B cell (primary cell): ENCODE measurements around the gene KCNIP1. TPM values are rescaled to one million over a fixed set of nuclear protein-coding genes. Genes with fewer than 3 reads are reported as not detected.

Experiments used
- ATAC-seq: fragments of 200-7000 bp; cut with Tn5 transposase; one replicate; pipeline ENCODE4 v1.10.0; 2021; ENCODE audit warnings: low read depth, mild to moderate bottlenecking, moderate number of reproducible peaks, moderate library complexity
- CTCF ChIA-PET: fragments of 350-600 bp; sonication (Branson Sonifier 250); formaldehyde crosslinking; loops from one replicate; lab custom pipeline; 2021; ENCODE audit warnings: antibody characterized with exemption, inconsistent platforms; lab: Charles Lee
- POLR2A ChIA-PET: fragments of 350-600 bp; sonication (Branson Sonifier 250); formaldehyde crosslinking; loops from one replicate; lab custom pipeline; 2021; ENCODE audit warnings: antibody characterized with exemption; lab: Charles Lee
- DNase-seq: peaks from one replicate; pipeline ENCODE4 v3.0.0; 2013
- H2AFZ ChIP-seq: 2 replicates; pipeline ENCODE4 v1.6.1; 2012; ENCODE audit warnings: mild to moderate bottlenecking, low read depth, low read length; ENCODE audit not compliant: insufficient read depth, poor library complexity, severe bottlenecking
- H3K27ac ChIP-seq, 2 donors: 1 replicate in 1 of 2; 2 replicates in 1 of 2; pipeline ENCODE4 v1.5.1; 2012 to 2013; ENCODE audit warnings: low read length in 2 of 2, mild to moderate bottlenecking in 2 of 2, moderate library complexity in 1 of 2
- H3K27me3 ChIP-seq, 4 experiments: fragments of 200-600 bp in 1 of 4; sonication (generic) in 1 of 4; replicated peaks in 1 of 4; 1 replicate in 2 of 4; 2 replicates in 2 of 4; pipeline versions ENCODE4 v1.6.1 to v1.7.0; 2013 to 2016; ENCODE audit warnings: low read length in 3 of 4, mild to moderate bottlenecking in 2 of 4, mixed read lengths in 1 of 4, moderate library complexity in 1 of 4; ENCODE audit not compliant: insufficient read depth in 4 of 4, control insufficient read depth in 3 of 4; ENCODE audit errors: control extremely low read depth in 1 of 4
- H3K36me3 ChIP-seq, 2 experiments: replicated peaks in 1 of 2; 1 replicate in 1 of 2; 2 replicates in 1 of 2; pipeline versions ENCODE4 v1.6.1 to v1.7.1; 2013; ENCODE audit warnings: low read length in 1 of 2; ENCODE audit not compliant: insufficient read depth in 2 of 2, control insufficient read depth in 1 of 2; ENCODE audit errors: control extremely low read depth in 1 of 2, extremely low read depth in 1 of 2
- H3K4me1 ChIP-seq, 2 donors: fragments of 200-600 bp in 1 of 2; sonication (generic) in 1 of 2; 1 replicate in 1 of 2; 2 replicates in 1 of 2; pipeline versions ENCODE4 v1.5.1 to v1.6.1; 2013 to 2017; ENCODE audit warnings: low read length in 2 of 2; ENCODE audit not compliant: control insufficient read depth in 2 of 2, insufficient read depth in 2 of 2
- H3K4me2 ChIP-seq: replicated peaks from 2 replicates; pipeline ENCODE3; 2012; ENCODE audit warnings: mild to moderate bottlenecking, low read depth, low read length; ENCODE audit not compliant: poor library complexity, severe bottlenecking
- H3K4me3 ChIP-seq, 5 experiments: fragments of 200-600 bp in 1 of 5; sonication (generic) in 1 of 5; 1 replicate in 3 of 5; 2 replicates in 2 of 5; pipeline versions ENCODE4 v1.5.1 to v1.7.0; 2011 to 2016; ENCODE audit warnings: low read length in 4 of 5, mild to moderate bottlenecking in 4 of 5, low read depth in 2 of 5, control low read depth in 1 of 5, moderate library complexity in 1 of 5; ENCODE audit not compliant: insufficient read depth in 1 of 5; ENCODE audit errors: control extremely low read depth in 1 of 5, extremely low read depth in 1 of 5
- H3K79me2 ChIP-seq: fragments of 200-600 bp; sonication (generic); one replicate; pipeline ENCODE4 v1.6.0; 2016; ENCODE audit warnings: low read length; ENCODE audit not compliant: control insufficient read depth, insufficient read depth
- H3K9ac ChIP-seq: fragments of 200-600 bp; sonication (generic); 2 replicates; pipeline ENCODE4 v1.6.1; 2017; ENCODE audit warnings: mild to moderate bottlenecking, low read length, moderate library complexity
- H3K9me3 ChIP-seq, 3 donors: one replicate each; pipeline versions ENCODE4 v1.6.1 to v1.7.1; 2013; ENCODE audit warnings: low read length in 2 of 3; ENCODE audit not compliant: control insufficient read depth in 2 of 3, insufficient read depth in 1 of 3; ENCODE audit errors: control extremely low read depth in 1 of 3
- H4K20me1 ChIP-seq: 2 replicates; pipeline ENCODE4 v1.6.0; 2012; ENCODE audit warnings: mild to moderate bottlenecking, low read length; ENCODE audit not compliant: insufficient read depth, control insufficient read depth, poor library complexity, severe bottlenecking
- H3K27ac Mint-ChIP-seq: one replicate; pipeline ENCODE4 v1.8.0; 2021; ENCODE audit warnings: mixed read lengths
- H3K27me3 Mint-ChIP-seq: one replicate; pipeline ENCODE4 v1.8.0; 2021; ENCODE audit warnings: mixed read lengths
- H3K4me1 Mint-ChIP-seq: one replicate; pipeline ENCODE4 v1.8.0; 2021; ENCODE audit warnings: mixed read lengths
- H3K4me3 Mint-ChIP-seq: one replicate; pipeline ENCODE4 v1.8.0; 2021; ENCODE audit warnings: mixed read lengths
- H3K9me3 Mint-ChIP-seq: one replicate; pipeline ENCODE4 v1.8.0; 2022; ENCODE audit warnings: mixed read lengths; ENCODE audit not compliant: insufficient read depth
- CTCF ChIP-seq: fragments of 200-600 bp; IDR thresholded peaks from one replicate; pipeline ENCODE4 v1.8.0; 2022; ENCODE audit warnings: antibody characterized with exemption, mild to moderate bottlenecking
- EZH2 ChIP-seq: IDR thresholded peaks from 2 replicates; pipeline ENCODE4 v1.6.1; 2012; ENCODE audit warnings: borderline replicate concordance, low read depth, mild to moderate bottlenecking, moderate library complexity, low read length; ENCODE audit not compliant: insufficient read depth, poor library complexity, severe bottlenecking
- WGBS: methylation state at CpG from one replicate; pipeline ENCODE4 v1.1.5; 2013; ENCODE audit warnings: missing lambda C conversion rate; ENCODE audit not compliant: insufficient coverage; 5-methylcytosine and 5-hydroxymethylcytosine counted together
- intact Hi-C: fragments of 100-400 bp; cut with micrococcal nuclease; formaldehyde crosslinking; loops from one replicate; pipeline ENCODE4 v1.10.0; 2022
- polyA plus RNA-seq: library from polyadenylated mRNA; depleted of rRNA; stranded (reverse); fragments of >200 nt; gene quantifications from 2 replicates; pipeline ENCODE4 v1.2.3, GENCODE V29; 2012
- total RNA-seq, 2 donors: library from RNA; stranded (reverse); fragments of 120-200 nt in 1 of 2; gene quantifications; 1 replicate in 1 of 2; 2 replicates in 1 of 2; pipeline versions ENCODE4 v1.2.3 to v1.2.4, GENCODE V29; 2013 to 2022

KCNIP1 gene
- total and polyA plus RNA-seq, 2 donors (not counting 1 experiment from before 2014, with no cell fraction given) = not detected

- Histone ChIP-seq H3K27ac (no peak overlapping the region), H3K4me2 (no peak overlapping the region), H3K9ac (no peak overlapping the region), H3K36me3 (no peaks in the 10 kb centered on the region), H3K4me3 (no peak overlapping the region), H3K79me2 (no peaks in the 10 kb centered on the region), H4K20me1 (no peaks in the 10 kb centered on the region), H2AFZ (no peak overlapping the region), H3K27me3 (no peaks in the 10 kb centered on the region), H3K4me1 (no peaks in the 10 kb centered on the region), H3K9me3 (no peaks in the 10 kb centered on the region)
- H3K4me1 Mint-ChIP-seq = no peaks in the 10 kb centered on the region
- H3K27me3 Mint-ChIP-seq = peaks cover 10% of the 10 kb centered on the region
- no peak overlapping the region for H3K27ac Mint-ChIP-seq
- 89% methylated on average over 12 of the region's 13 CpGs for WGBS
- ATAC-seq = no peak
- H3K4me3 Mint-ChIP-seq = no peak overlapping the region
- no peak for DNase-seq
- POLR2A ChIA-PET = no interaction called here
- intact Hi-C loops = no loop called here
- CTCF ChIA-PET = interaction anchor here (0.8 to 1.8 kb wide), 2 partner anchors 8 to 12 kb away, joined by 3 to 5 read pairs; no protein-coding TSS in a partner anchor
- TF ChIP-seq CTCF (no peak), EZH2 (no peak)
- no peaks in the 10 kb centered on the region for H3K9me3 Mint-ChIP-seq
These were observed 122.8 kb downstream of the KCNIP1 start for GRCh38 chr5:170626507-170627150.

GRCh38 chr5:170627271-170627670, 123.5 kb downstream of the KCNIP1 start:
- DNase-seq (no peak), ATAC-seq (no peak)
- Mint-ChIP-seq H3K9me3 (no peaks in the 10 kb centered on the region), H3K27ac (no peak overlapping the region), H3K4me1 (no peaks in the 10 kb centered on the region), H3K27me3 (peaks cover 11% of the 10 kb centered on the region), H3K4me3 (no peak overlapping the region)
- H3K4me3 ChIP-seq = no peak overlapping the region
- 96% methylated on average over 3 of the region's 3 CpGs for WGBS
- H3K4me1 ChIP-seq = no peaks in the 10 kb centered on the region
- ChIA-PET CTCF (no interaction called here), POLR2A (no interaction called here)
- H3K9me3 ChIP-seq = no peaks in the 10 kb centered on the region
- H3K4me2 ChIP-seq = no peak overlapping the region
- no peak for TF ChIP-seq EZH2
- TF ChIP-seq CTCF = no peak
- intact Hi-C loops = no loop called here
- no peaks in the 10 kb centered on the region for H3K79me2 ChIP-seq
- H3K27ac ChIP-seq = no peak overlapping the region
- no peaks in the 10 kb centered on the region for H4K20me1 ChIP-seq
- H2AFZ ChIP-seq = no peak overlapping the region
- H3K9ac ChIP-seq = no peak overlapping the region
- H3K36me3 ChIP-seq = no peaks in the 10 kb centered on the region
- no peaks in the 10 kb centered on the region for H3K27me3 ChIP-seq
